Fibroblast of peridontal ligament (primary cell): ENCODE measurements around the gene VILL.
"Not testable (repeated sequence)": the region's sequence is repeated elsewhere in the genome, so short reads cannot be mapped to it uniquely, and the experiment has no call there.

Experiments
- DNase-seq: peaks from one replicate; pipeline ENCODE4 v3.0.0-alpha.2; 2010; ENCODE audit errors: extremely low read depth

The VILL gene

GRCh38 chr3:38036286-38036685 is 45.7 kb downstream of the VILL start:
- DNase-seq: no peak

- DNase-seq: no peak
These were observed 46.3 kb downstream of the VILL start for GRCh38 chr3:38036906-38037305.

GRCh38 chr3:38038447-38038911 is 47.9 kb downstream of the VILL start:
- no peak for DNase-seq

- DNase-seq: peak; percentile 39
These were observed 48.7 kb downstream of the VILL start, which contains the start of gene DLEC1 for GRCh38 chr3:38039101-38039898. TSS of gene DLEC1 (plus strand) at chr3:38039208. CDS start at chr3:38039226, 18 bp downstream.

GRCh38 chr3:38039899-38040261 is 49.3 kb downstream of the VILL start:
- peak; percentile 37 for DNase-seq

GRCh38 chr3:38040401-38040800 is 49.8 kb downstream of the VILL start:
- DNase-seq: no peak

- DNase-seq: no peak
These were observed 52.9 kb downstream of the VILL start for GRCh38 chr3:38043486-38043885.

- DNase-seq: no peak
These were observed 55.4 kb downstream of the VILL start for GRCh38 chr3:38046027-38046426.

GRCh38 chr3:38046821-38047220 is 56.2 kb downstream of the VILL start:
- DNase-seq: no peak

GRCh38 chr3:38047896-38048295 is 57.3 kb downstream of the VILL start:
- DNase-seq: no peak

- DNase-seq: no peak
These were observed 59.0 kb downstream of the VILL start for GRCh38 chr3:38049358-38050126.

GRCh38 chr3:38051131-38051530 is 60.5 kb downstream of the VILL start:
- DNase-seq: no peak

GRCh38 chr3:38053286-38053685 is 62.7 kb downstream of the VILL start:
- DNase-seq: not testable (repeated sequence)

- not testable (repeated sequence) for DNase-seq
These were observed 63.4 kb downstream of the VILL start for GRCh38 chr3:38053813-38054498.

- no peak for DNase-seq
These were observed 64.0 kb downstream of the VILL start for GRCh38 chr3:38054499-38055001.
